ENCODE results near the gene GRIN2D. TPM values are rescaled to one million over a fixed set of nuclear protein-coding genes. Genes with fewer than 3 reads are reported as not detected.

Gene GRIN2D
- total RNA-seq, 2 experiments from 2014 or later, result 0.28 to 0.29 TPM

GRCh38 chr19:48424694-48425219 lies 31.3 kb downstream of the GRIN2D start:
- Mint-ChIP-seq H3K27me3 (peaks cover 14% of the 10 kb centered on the region), H3K27ac (peak overlapping the region; percentile 5), H3K4me1 (peaks cover 5% of the 10 kb centered on the region), H3K9me3 (no peaks in the 10 kb centered on the region), H3K36me3 (no peaks in the 10 kb centered on the region), H3K4me3 (peak overlapping the region; percentile 19)
- DNase-seq, result no peak

DNA sequence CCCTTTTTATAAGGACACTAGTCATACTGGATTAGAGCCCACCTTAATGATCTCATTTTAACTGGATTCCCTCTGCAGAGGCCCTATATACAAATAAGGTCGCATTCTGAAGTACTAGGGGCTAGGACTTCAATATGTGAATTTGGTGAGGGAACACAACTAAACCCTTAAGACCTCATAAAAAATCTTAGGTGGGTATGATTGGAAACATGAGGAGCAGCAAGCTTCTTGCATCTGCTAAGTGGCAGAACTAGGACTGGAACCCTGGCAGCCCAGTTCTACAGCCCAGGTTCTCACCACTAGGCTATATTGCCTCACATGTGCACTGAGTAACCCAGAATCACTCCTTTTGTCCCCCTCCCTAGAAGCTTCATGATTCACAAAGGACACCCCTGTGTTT lies 35.2 kb downstream of the GRIN2D start:
- Mint-ChIP-seq H3K9me3 (no peaks in the 10 kb centered on the region), H3K4me3 (no peak overlapping the region), H3K27ac (no peak overlapping the region), H3K4me1 (peaks cover 5% of the 10 kb centered on the region), H3K27me3 (peaks cover 9% of the 10 kb centered on the region), H3K36me3 (peaks cover 2% of the 10 kb centered on the region)
- DNase-seq, result no peak

DNA sequence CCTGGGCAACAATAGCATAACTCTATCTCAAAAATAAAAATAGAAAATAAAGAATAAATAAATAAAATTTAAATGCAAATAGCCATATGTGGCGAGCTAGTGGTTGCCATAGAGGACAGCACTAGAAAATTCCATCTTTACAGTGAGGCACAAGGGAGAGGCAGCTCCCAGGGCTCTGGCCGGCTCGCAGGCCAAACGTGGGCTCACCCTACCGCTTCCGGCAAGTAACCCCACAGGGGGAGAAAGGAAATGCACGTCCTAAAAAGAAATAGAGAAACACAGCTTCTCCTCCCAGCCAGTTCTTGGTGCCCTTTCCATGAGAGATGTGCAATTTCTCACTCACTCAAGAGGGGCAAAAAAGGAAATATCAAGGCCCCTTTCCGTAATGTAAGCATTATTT lies 39.9 kb downstream of the GRIN2D start:
- no peak for DNase-seq
- H3K4me3 Mint-ChIP-seq, result no peak overlapping the region
- H3K4me1 Mint-ChIP-seq, result no peaks in the 10 kb centered on the region
- H3K9me3 Mint-ChIP-seq, result no peaks in the 10 kb centered on the region
- H3K27me3 Mint-ChIP-seq, result peaks cover 14% of the 10 kb centered on the region
- peaks cover 2% of the 10 kb centered on the region for H3K36me3 Mint-ChIP-seq
- no peak overlapping the region for H3K27ac Mint-ChIP-seq

DNA sequence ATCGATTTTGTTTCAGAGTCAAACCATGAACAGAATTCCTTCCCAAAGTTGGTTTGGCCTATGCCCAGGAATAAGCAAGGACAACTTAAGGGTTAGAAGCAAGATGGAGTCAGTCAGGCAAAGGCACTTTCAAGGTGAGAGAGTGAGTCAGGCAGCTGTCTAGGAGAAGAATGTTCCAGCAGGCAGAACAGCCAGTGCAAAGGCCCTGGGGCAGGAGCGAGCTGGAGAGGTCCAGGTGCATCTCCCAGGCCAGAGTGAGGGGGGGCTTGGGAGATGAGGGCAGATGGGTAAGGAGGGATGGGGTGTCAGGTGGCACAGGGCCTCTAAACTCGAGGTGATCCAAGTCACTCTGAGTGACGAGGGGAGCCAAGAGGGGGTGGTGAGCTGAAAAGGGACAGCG lies 43.1 kb downstream of the GRIN2D start:
- H3K4me1 Mint-ChIP-seq, result no peaks in the 10 kb centered on the region
- DNase-seq, result no peak
- no peaks in the 10 kb centered on the region for H3K9me3 Mint-ChIP-seq
- no peak overlapping the region for H3K4me3 Mint-ChIP-seq
- peaks cover 2% of the 10 kb centered on the region for H3K36me3 Mint-ChIP-seq
- H3K27ac Mint-ChIP-seq, result no peak overlapping the region
- H3K27me3 Mint-ChIP-seq, result peaks cover 28% of the 10 kb centered on the region

GRCh38 chr19:48441360-48442050 lies 48.0 kb downstream of the GRIN2D start:
- no peak overlapping the region for H3K27ac Mint-ChIP-seq
- H3K4me3 Mint-ChIP-seq, result peak overlapping the region; percentile 37
- H3K4me1 Mint-ChIP-seq, result peaks cover 14% of the 10 kb centered on the region
- peaks cover 40% of the 10 kb centered on the region for H3K27me3 Mint-ChIP-seq
- peaks cover 10% of the 10 kb centered on the region for H3K36me3 Mint-ChIP-seq
- DNase-seq, result no peak
- no peaks in the 10 kb centered on the region for H3K9me3 Mint-ChIP-seq

DNA sequence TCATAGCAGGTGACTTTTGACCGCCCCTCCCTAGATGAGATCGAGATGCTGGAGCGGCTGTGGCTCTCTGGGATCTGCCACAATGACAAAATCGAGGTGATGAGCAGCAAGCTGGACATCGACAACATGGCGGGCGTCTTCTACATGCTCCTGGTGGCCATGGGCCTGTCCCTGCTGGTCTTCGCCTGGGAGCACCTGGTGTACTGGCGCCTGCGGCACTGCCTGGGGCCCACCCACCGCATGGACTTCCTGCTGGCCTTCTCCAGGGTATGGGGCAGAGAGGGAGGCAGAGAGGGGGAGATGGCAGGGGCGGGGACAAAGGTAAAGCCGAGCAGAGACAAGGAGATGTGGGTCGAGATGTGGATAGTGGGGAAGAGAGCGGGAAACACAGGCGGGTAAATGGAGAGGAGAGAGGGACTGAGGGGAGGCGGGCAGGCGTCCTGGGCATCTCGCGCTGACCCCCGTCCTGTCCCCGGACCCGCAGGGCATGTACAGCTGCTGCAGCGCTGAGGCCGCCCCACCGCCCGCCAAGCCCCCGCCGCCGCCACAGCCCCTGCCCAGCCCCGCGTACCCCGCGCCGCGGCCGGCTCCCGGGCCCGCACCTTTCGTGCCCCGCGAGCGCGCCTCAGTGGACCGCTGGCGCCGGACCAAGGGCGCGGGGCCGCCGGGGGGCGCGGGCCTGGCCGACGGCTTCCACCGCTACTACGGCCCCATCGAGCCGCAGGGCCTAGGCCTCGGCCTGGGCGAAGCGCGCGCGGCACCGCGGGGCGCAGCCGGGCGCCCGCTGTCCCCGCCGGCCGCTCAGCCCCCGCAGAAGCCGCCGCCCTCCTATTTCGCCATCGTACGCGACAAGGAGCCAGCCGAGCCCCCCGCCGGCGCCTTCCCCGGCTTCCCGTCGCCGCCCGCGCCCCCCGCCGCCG lies 48.9 kb downstream of the GRIN2D start:
- Mint-ChIP-seq H3K36me3 (peaks cover 15% of the 10 kb centered on the region), H3K4me3 (peak overlapping the region; percentile 18), H3K9me3 (no peaks in the 10 kb centered on the region), H3K4me1 (peaks cover 19% of the 10 kb centered on the region), H3K27me3 (peaks cover 39% of the 10 kb centered on the region), H3K27ac (no peak overlapping the region)
- no peak for DNase-seq

DNA sequence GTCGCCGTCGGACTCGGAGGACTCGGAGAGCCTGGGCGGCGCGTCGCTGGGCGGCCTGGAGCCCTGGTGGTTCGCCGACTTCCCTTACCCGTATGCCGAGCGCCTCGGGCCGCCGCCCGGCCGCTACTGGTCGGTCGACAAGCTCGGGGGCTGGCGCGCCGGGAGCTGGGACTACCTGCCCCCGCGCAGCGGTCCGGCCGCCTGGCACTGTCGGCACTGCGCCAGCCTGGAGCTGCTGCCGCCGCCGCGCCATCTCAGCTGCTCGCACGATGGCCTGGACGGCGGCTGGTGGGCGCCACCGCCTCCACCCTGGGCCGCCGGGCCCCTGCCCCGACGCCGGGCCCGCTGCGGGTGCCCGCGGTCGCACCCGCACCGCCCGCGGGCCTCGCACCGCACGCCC lies 49.8 kb downstream of the GRIN2D start:
- DNase-seq, result no peak
- H3K9me3 Mint-ChIP-seq, result no peaks in the 10 kb centered on the region

More for the DNA sequence above, 49.8 kb downstream of the GRIN2D start:
- H3K4me1 Mint-ChIP-seq, result peaks cover 27% of the 10 kb centered on the region
- peaks cover 32% of the 10 kb centered on the region for H3K27me3 Mint-ChIP-seq
- H3K4me3 Mint-ChIP-seq, result no peak overlapping the region
- H3K36me3 Mint-ChIP-seq, result peaks cover 24% of the 10 kb centered on the region
- H3K27ac Mint-ChIP-seq, result no peak overlapping the region

Other genes starting within 250 kb of the GRIN2D start
- gene LIG1, start 223.3 kb upstream of the GRIN2D start, total RNA-seq, result 100 to 1,000 TPM; 147 to 165 TPM
- 1 to 10 TPM; 7.3 to 7.7 TPM for gene ZSWIM9, start 223.0 kb upstream of the GRIN2D start, total RNA-seq
- 100 to 1,000 TPM; 102 to 103 TPM for gene CARD8, start 137.8 kb upstream of the GRIN2D start, total RNA-seq
- under 1 TPM; 0.44 to 0.60 TPM for gene ZNF114, start 123.6 kb upstream of the GRIN2D start, total RNA-seq
- gene EMP3, start 68.1 kb upstream of the GRIN2D start, total RNA-seq, result 100 to 1,000 TPM; 185 to 187 TPM
- 10 to 100 TPM; 15.5 to 16.6 TPM for gene TMEM143, start 29.7 kb upstream of the GRIN2D start, total RNA-seq
- under 1 TPM in 1 of 2 experiments, not detected in 1; 0.31 TPM for gene SYNGR4, start 29.3 kb upstream of the GRIN2D start, total RNA-seq
- 10 to 100 TPM; 72.5 to 73.9 TPM for gene KDELR1, start 2.1 kb upstream of the GRIN2D start, total RNA-seq
- 10 to 100 TPM; 91.1 to 98.5 TPM for gene GRWD1, start 52.3 kb downstream of the GRIN2D start, total RNA-seq
- gene KCNJ14, start 61.9 kb downstream of the GRIN2D start, total RNA-seq, result 1 to 10 TPM; 1.4 to 1.5 TPM
- gene CYTH2, start 75.7 kb downstream of the GRIN2D start, total RNA-seq, result 10 to 100 TPM; 18.2 to 21.7 TPM
- 1 to 10 TPM; 2.2 to 2.8 TPM for gene LMTK3, start 118.2 kb downstream of the GRIN2D start, total RNA-seq
- not detected for gene SULT2B1, start 158.5 kb downstream of the GRIN2D start, total RNA-seq
- gene SPACA4, start 213.1 kb downstream of the GRIN2D start, total RNA-seq, result not detected
- 1 to 10 TPM; 4.4 TPM for gene FAM83E, start 221.4 kb downstream of the GRIN2D start, total RNA-seq
- 1,000 to 10,000 TPM; 1,968 to 2,008 TPM for gene RPL18, start 225.5 kb downstream of the GRIN2D start, total RNA-seq
- gene SPHK2, start 225.8 kb downstream of the GRIN2D start, total RNA-seq, result 10 to 100 TPM; 36.7 to 40.8 TPM
- 10 to 100 TPM in 1 of 2 experiments, 1 to 10 TPM in 1; 9.3 to 10.1 TPM for gene DBP, start 243.7 kb downstream of the GRIN2D start, total RNA-seq